Endothelial cell of umbilical vein (primary cell): ENCODE measurements around the gene APBA2. TPM values are rescaled to one million over a fixed set of nuclear protein-coding genes. Genes with fewer than 3 reads are reported as not detected.

Experiments used
- BruUV-seq: library from RNA; stranded (reverse); fragments of 400-500 nt; replicated peaks from 2 replicates; lab custom pipeline; 2021; lab: Mats Ljungman, UMichigan
- CTCF ChIA-PET: fragments of 300-600, 350-600 bp; sonication (Branson Sonifier 250); formaldehyde crosslinking; loops from one replicate; lab custom pipeline; 2021; ENCODE audit warnings: antibody characterized with exemption, inconsistent platforms; lab: Charles Lee
- POLR2A ChIA-PET: fragments of 300-600, 350-600 bp; sonication (Branson Sonifier 250); formaldehyde crosslinking; loops from one replicate; lab custom pipeline; 2021; ENCODE audit warnings: antibody characterized with exemption, inconsistent platforms; lab: Charles Lee
- DNase-seq: peaks from one replicate; pipeline ENCODE4 v3.0.0-alpha.2; 2011; ENCODE audit warnings: low read depth, low spot score
- FAIRE-seq: peaks from 2 replicates; lab custom pipeline; 2011; peaks lifted over from hg19 to GRCh38; lab: Jason Lieb, UNC
- H2AFZ ChIP-seq: 2 replicates; pipeline ENCODE4 v1.6.0; 2012; ENCODE audit warnings: low read depth, low read length, control low read depth, inconsistent platforms
- H3K27ac ChIP-seq: 2 replicates; pipeline ENCODE4 v1.5.1; 2011; ENCODE audit warnings: low read depth, mild to moderate bottlenecking, control low read depth, low read length, moderate library complexity; ENCODE audit not compliant: insufficient read depth
- H3K27me3 ChIP-seq, 2 experiments: 2 replicates each; pipeline versions ENCODE4 v1.6.0 to v1.6.1; 2011; ENCODE audit warnings: low read length in 2 of 2, mixed read lengths in 1 of 2; ENCODE audit not compliant: control insufficient read depth in 2 of 2, insufficient read depth in 2 of 2
- H3K36me3 ChIP-seq, 2 experiments: 2 replicates in 1 of 2; 3 replicates in 1 of 2; pipeline ENCODE4 v1.5.1; 2011; ENCODE audit warnings: low read length in 2 of 2, mild to moderate bottlenecking in 1 of 2, moderate library complexity in 1 of 2; ENCODE audit not compliant: control insufficient read depth in 2 of 2, insufficient read depth in 2 of 2; ENCODE audit errors: extremely low read depth in 1 of 2
- H3K4me1 ChIP-seq: 3 replicates; pipeline ENCODE4 v1.5.1; 2011; ENCODE audit warnings: mild to moderate bottlenecking, low read length; ENCODE audit not compliant: control insufficient read depth, insufficient read depth; ENCODE audit errors: extremely low read depth
- H3K4me2 ChIP-seq: 2 replicates; pipeline ENCODE4 v1.6.1; 2011; ENCODE audit warnings: low read length, control low read depth, mixed read lengths; ENCODE audit not compliant: insufficient read depth
- H3K4me3 ChIP-seq, 3 experiments: fragments of 200-600 bp in 1 of 3; sonication (generic), shearing (Covaris generic) in 1 of 3; replicated peaks in 1 of 3; 2 replicates each; pipeline ENCODE4 v1.5.1; 2011 to 2016; ENCODE audit warnings: control low read depth in 3 of 3, low read length in 3 of 3, mild to moderate bottlenecking in 2 of 3, inconsistent platforms in 1 of 3, low read depth in 1 of 3, moderate library complexity in 1 of 3; ENCODE audit not compliant: insufficient read depth in 1 of 3
- H3K79me2 ChIP-seq: 2 replicates; pipeline ENCODE4 v1.6.0; 2012; ENCODE audit warnings: low read length, inconsistent platforms; ENCODE audit not compliant: control insufficient read depth, insufficient read depth
- H3K9ac ChIP-seq: replicated peaks from 2 replicates; pipeline ENCODE3; 2011; ENCODE audit warnings: low read length, control low read depth; ENCODE audit not compliant: insufficient read depth; ENCODE audit errors: extremely low read depth
- H3K9me1 ChIP-seq: replicated peaks from 3 replicates; pipeline ENCODE4 v1.6.0; 2011; ENCODE audit warnings: mild to moderate bottlenecking, low read length; ENCODE audit not compliant: control insufficient read depth, insufficient read depth; ENCODE audit errors: extremely low read depth
- H3K9me3 ChIP-seq: replicated peaks from 2 replicates; pipeline ENCODE4 v1.5.1; 2012; ENCODE audit warnings: low read length, inconsistent platforms; ENCODE audit not compliant: control insufficient read depth, insufficient read depth
- H4K20me1 ChIP-seq: replicated peaks from 2 replicates; pipeline ENCODE3; 2011; ENCODE audit warnings: mild to moderate bottlenecking, low read length; ENCODE audit not compliant: control insufficient read depth, insufficient read depth; ENCODE audit errors: extremely low read depth
- CTCF ChIP-seq, 2 donors: IDR thresholded peaks; 1 replicate in 1 of 2; 2 replicates in 1 of 2; pipeline ENCODE4 v1.5.1; 2011; ENCODE audit warnings: low read length in 2 of 2, mild to moderate bottlenecking in 2 of 2, moderate library complexity in 2 of 2, control low read depth in 1 of 2, inconsistent platforms in 1 of 2, low read depth in 1 of 2; ENCODE audit not compliant: insufficient read depth in 1 of 2; ENCODE audit errors: extremely low read depth in 1 of 2
- EZH2 ChIP-seq: IDR thresholded peaks from 2 replicates; pipeline ENCODE4 v1.6.1; 2012; ENCODE audit warnings: borderline replicate concordance, low read depth, mild to moderate bottlenecking, moderate library complexity, low read length, inconsistent platforms; ENCODE audit not compliant: severe bottlenecking
- GATA2 ChIP-seq: IDR thresholded peaks from 2 replicates; pipeline ENCODE4 v1.7.0; 2011; ENCODE audit warnings: low read depth, mild to moderate bottlenecking, moderate library complexity, mixed read lengths, low read length; ENCODE audit not compliant: insufficient read length, insufficient read depth
- JUN ChIP-seq: IDR thresholded peaks from 2 replicates; pipeline ENCODE4 v1.6.1; 2011; ENCODE audit warnings: borderline replicate concordance, low read depth; ENCODE audit not compliant: insufficient read length, insufficient read depth
- MAX ChIP-seq: IDR thresholded peaks from 2 replicates; pipeline ENCODE4 v1.6.1; 2011; ENCODE audit not compliant: insufficient read depth, insufficient read length
- MYC ChIP-seq: IDR thresholded peaks from one replicate; pipeline ENCODE4 v1.6.1; 2011; ENCODE audit warnings: mild to moderate bottlenecking, low read depth, low read length
- POLR2A ChIP-seq: IDR thresholded peaks from 2 replicates; pipeline ENCODE4 v1.6.1; 2012; ENCODE audit warnings: low read depth, mild to moderate bottlenecking, control low read depth, low read length
- POLR2AphosphoS5 ChIP-seq: IDR thresholded peaks from 2 replicates; pipeline ENCODE4 v1.6.1; 2012; ENCODE audit warnings: low read depth, mild to moderate bottlenecking, control low read depth, low read length, moderate library complexity; ENCODE audit not compliant: insufficient read depth
- dilution Hi-C: fragments of 300-500 bp; cut with MboI; formaldehyde crosslinking; loops from one replicate; pipeline ENCODE4 v1.15.0; 2019; ENCODE audit warnings: low sequenced_read_pairs; ENCODE audit not compliant: extremely low pct_ligation_motif_present
- intact Hi-C: fragments of 100-400 bp; cut with micrococcal nuclease; formaldehyde crosslinking; loops from one replicate; pipeline ENCODE4 v1.10.0; 2022
- polyA plus RNA-seq, 4 experiments: library from polyadenylated mRNA; depleted of rRNA in 3 of 4; stranded (reverse) in 3 of 4; unstranded in 1 of 4; fragments of >200 nt; gene quantifications; 2 replicates each; pipeline versions ENCODE4 v1.2.1 to v1.2.3, GENCODE V29; 2011 to 2012; ENCODE audit warnings: missing spikeins in 1 of 4
- total RNA-seq: library from RNA; stranded (reverse); gene quantifications from 2 replicates; pipeline ENCODE4 v1.2.3, GENCODE V29; 2021

The APBA2 gene
- total and polyA plus RNA-seq, 2 donors (not counting 3 experiments of a cell fraction or from before 2014, with no cell fraction given), result 5.7 to 11.1 TPM

GRCh38 chr15:29081781-29082180, 196.0 kb downstream of the APBA2 start:
- ChIA-PET CTCF (interaction anchor here (2.0 to 4.7 kb wide), 2 partner anchors 9 to 20 kb away, joined by 11 to 23 read pairs; no protein-coding TSS in a partner anchor), POLR2A (no interaction called here)
- H3K4me1 ChIP-seq, result no peaks in the 10 kb centered on the region
- H3K4me2 ChIP-seq, result no peak overlapping the region
- no peak overlapping the region for H3K9ac ChIP-seq
- no peak overlapping the region for H3K27ac ChIP-seq
- H2AFZ ChIP-seq, result no peak overlapping the region
- no peak for TF ChIP-seq POLR2AphosphoS5
- no peak for TF ChIP-seq EZH2
- TF ChIP-seq JUN, result no peak
- no peak for TF ChIP-seq MAX
- TF ChIP-seq POLR2A, result no peak
- TF ChIP-seq GATA2, result no peak
- TF ChIP-seq MYC, result no peak
- no peak for TF ChIP-seq CTCF (IDR thresholded peaks at IDR 0.05; ENCODE audit: extremely low read depth in 1 of 2, insufficient read depth in 1 of 2, low read depth in 1 of 2, low read length in 2 of 2)
- H3K9me1 ChIP-seq, result no peaks in the 10 kb centered on the region
- no peak for FAIRE-seq
- H4K20me1 ChIP-seq, result no peaks in the 10 kb centered on the region
- no TSS peak for BruUV-seq
- no peaks in the 10 kb centered on the region for H3K27me3 ChIP-seq
- no peaks in the 10 kb centered on the region for H3K36me3 ChIP-seq
- DNase-seq, result no peak
- H3K4me3 ChIP-seq, result no peak overlapping the region
- H3K79me2 ChIP-seq, result no peaks in the 10 kb centered on the region
- intact Hi-C loops, result no loop called here
- dilution Hi-C loops, result no loop called here
- no peaks in the 10 kb centered on the region for H3K9me3 ChIP-seq
